Measurements from ENCODE around the gene RABGAP1L. TPM values are rescaled to one million over a fixed set of nuclear protein-coding genes. Genes with fewer than 3 reads are reported as not detected.

RABGAP1L gene
- total RNA-seq, 2 experiments from 2014 or later = 59.8 to 67.6 TPM

GRCh38 chr1:174671826-174672225 is 512.5 kb downstream of the RABGAP1L start:
- POLR2A ChIA-PET = interaction anchor here (0.7 kb wide), 1 partner anchor 99 kb away, joined by 3 read pairs; no protein-coding TSS in a partner anchor
- CTCF ChIA-PET = no interaction called here
- Mint-ChIP-seq H3K27me3 (no peaks in the 10 kb centered on the region), H3K27ac (no peak overlapping the region), H3K9me3 (peaks cover 14% of the 10 kb centered on the region), H3K4me3 (no peak overlapping the region), H3K4me1 (ENCODE audit: low read depth) (no peaks in the 10 kb centered on the region), H3K36me3 (ENCODE audit: low read depth) (peaks cover 42% of the 10 kb centered on the region)
- H3K36me3 ChIP-seq (ENCODE audit: insufficient read depth, low read length) = no peaks in the 10 kb centered on the region
- H3K4me1 ChIP-seq (ENCODE audit: insufficient read depth, low read length) = no peaks in the 10 kb centered on the region
- no peak overlapping the region for H3K27ac ChIP-seq (ENCODE audit: low read depth in 1 of 2, low read length in 2 of 2)
- H3K27me3 ChIP-seq (ENCODE audit: control insufficient read depth in 1 of 2, insufficient read depth in 2 of 2, low read length in 2 of 2) = no peaks in the 10 kb centered on the region
- TF ChIP-seq CTCF (IDR thresholded peaks at IDR 0.05) = no peak
- no peak for ATAC-seq (ENCODE audit: poor library complexity)
- H3K9me3 ChIP-seq (ENCODE audit: control insufficient read depth in 1 of 2, insufficient read depth in 1 of 2, low read length in 2 of 2) = no peaks in the 10 kb centered on the region
- intact Hi-C loops (cut with DNase I, micrococcal nuclease) = no loop called here
- no peak overlapping the region for H3K4me3 ChIP-seq (ENCODE audit: low read length)
- no peak for DNase-seq

- Mint-ChIP-seq H3K4me1 (ENCODE audit: low read depth) (no peaks in the 10 kb centered on the region), H3K27me3 (no peaks in the 10 kb centered on the region), H3K9me3 (no peaks in the 10 kb centered on the region), H3K36me3 (ENCODE audit: low read depth) (peaks cover 5% of the 10 kb centered on the region), H3K4me3 (no peak overlapping the region), H3K27ac (no peak overlapping the region)
- CTCF ChIA-PET = no interaction called here
- H3K4me1 ChIP-seq (ENCODE audit: insufficient read depth, low read length) = no peaks in the 10 kb centered on the region
- POLR2A ChIA-PET = interaction anchor here (0.6 kb wide), 1 partner anchor 1852 kb away, joined by 4 read pairs; no protein-coding TSS in a partner anchor
- TF ChIP-seq CTCF (IDR thresholded peaks at IDR 0.05) = no peak
- no peaks in the 10 kb centered on the region for H3K27me3 ChIP-seq (ENCODE audit: control insufficient read depth in 1 of 2, insufficient read depth in 2 of 2, low read length in 2 of 2)
- DNase-seq (no peak), ATAC-seq (ENCODE audit: poor library complexity) (no peak)
- H3K9me3 ChIP-seq (ENCODE audit: control insufficient read depth in 1 of 2, insufficient read depth in 1 of 2, low read length in 2 of 2) = no peaks in the 10 kb centered on the region
- H3K36me3 ChIP-seq (ENCODE audit: insufficient read depth, low read length) = no peaks in the 10 kb centered on the region
- intact Hi-C loops (cut with DNase I, micrococcal nuclease) = no loop called here
- H3K4me3 ChIP-seq (ENCODE audit: low read length) = no peak overlapping the region
- H3K27ac ChIP-seq (ENCODE audit: low read depth in 1 of 2, low read length in 2 of 2) = no peak overlapping the region
These were observed 517.5 kb downstream of the RABGAP1L start for GRCh38 chr1:174676856-174677255.

DNA sequence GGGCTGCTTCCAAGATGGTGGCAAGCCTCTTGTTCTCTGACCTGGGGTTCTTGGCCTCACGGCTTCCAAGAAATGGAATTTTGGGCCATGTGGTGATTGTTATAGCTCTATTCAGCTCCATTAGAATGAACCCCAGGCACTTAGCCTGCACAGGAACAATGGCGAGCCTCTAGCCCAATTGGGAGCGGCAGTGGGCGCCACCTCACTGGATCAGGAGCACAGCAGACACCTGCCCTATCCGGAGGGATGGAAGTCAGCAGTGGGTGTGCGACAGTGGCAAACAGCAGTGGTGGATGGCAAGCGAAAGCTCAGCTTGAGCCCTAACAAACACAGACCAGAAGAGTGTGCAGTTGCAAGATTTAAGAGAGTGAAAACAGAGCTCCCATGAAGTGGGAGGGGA is 519.3 kb downstream of the RABGAP1L start:
- ChIA-PET CTCF (no interaction called here), POLR2A (no interaction called here)
- DNase-seq (no peak), ATAC-seq (ENCODE audit: poor library complexity) (no peak)
- Mint-ChIP-seq H3K27ac (no peak overlapping the region), H3K4me1 (ENCODE audit: low read depth) (no peaks in the 10 kb centered on the region), H3K4me3 (no peak overlapping the region), H3K27me3 (no peaks in the 10 kb centered on the region), H3K9me3 (no peaks in the 10 kb centered on the region), H3K36me3 (ENCODE audit: low read depth) (peaks cover 6% of the 10 kb centered on the region)
- no peaks in the 10 kb centered on the region for H3K36me3 ChIP-seq (ENCODE audit: insufficient read depth, low read length)
- TF ChIP-seq CTCF (IDR thresholded peaks at IDR 0.05) = no peak
- H3K27ac ChIP-seq (ENCODE audit: low read depth in 1 of 2, low read length in 2 of 2) = no peak overlapping the region
- no peaks in the 10 kb centered on the region for H3K4me1 ChIP-seq (ENCODE audit: insufficient read depth, low read length)
- H3K4me3 ChIP-seq (ENCODE audit: low read length) = no peak overlapping the region
- no peaks in the 10 kb centered on the region for H3K9me3 ChIP-seq (ENCODE audit: control insufficient read depth in 1 of 2, insufficient read depth in 1 of 2, low read length in 2 of 2)
- intact Hi-C loops (cut with DNase I, micrococcal nuclease) = no loop called here
- H3K27me3 ChIP-seq (ENCODE audit: control insufficient read depth in 1 of 2, insufficient read depth in 2 of 2, low read length in 2 of 2) = no peaks in the 10 kb centered on the region

All from CD4-positive, alpha-beta T cell (primary cell).